Keratinocyte (primary cell): ENCODE data around the gene HCK. TPM values are rescaled to one million over a fixed set of nuclear protein-coding genes. Genes with fewer than 3 reads are reported as not detected.

Source experiments
- DNase-seq: peaks from one replicate; pipeline ENCODE4 v3.0.0-alpha.2; 2011; ENCODE audit warnings: low read depth, missing footprints, low spot score
- FAIRE-seq: peaks from 2 replicates; lab custom pipeline; 2011; peaks lifted over from hg19 to GRCh38; lab: Jason Lieb, UNC
- H2AFZ ChIP-seq: 2 replicates; pipeline ENCODE4 v1.6.0; 2012; ENCODE audit warnings: low read length, control low read depth, inconsistent platforms; ENCODE audit not compliant: control insufficient read depth
- H3K27ac ChIP-seq: 2 replicates; pipeline ENCODE4 v1.5.1; 2011; ENCODE audit warnings: low read length; ENCODE audit not compliant: control insufficient read depth, insufficient read depth
- H3K27me3 ChIP-seq: 3 replicates; pipeline ENCODE4 v1.6.0; 2011; ENCODE audit warnings: low read length; ENCODE audit not compliant: control insufficient read depth, insufficient read depth; ENCODE audit errors: extremely low read depth
- H3K36me3 ChIP-seq, 2 experiments: 2 replicates in 1 of 2; 3 replicates in 1 of 2; pipeline ENCODE4 v1.5.1; 2011; ENCODE audit warnings: low read length in 2 of 2, mild to moderate bottlenecking in 1 of 2; ENCODE audit not compliant: control insufficient read depth in 2 of 2, insufficient read depth in 2 of 2; ENCODE audit errors: extremely low read depth in 1 of 2
- H3K4me1 ChIP-seq: 3 replicates; pipeline ENCODE4 v1.5.1; 2011; ENCODE audit warnings: low read length; ENCODE audit not compliant: control insufficient read depth, insufficient read depth; ENCODE audit errors: extremely low read depth
- H3K4me2 ChIP-seq: 3 replicates; pipeline ENCODE4 v1.6.0; 2011; ENCODE audit warnings: low read depth, low read length; ENCODE audit not compliant: control insufficient read depth, insufficient read depth; ENCODE audit errors: extremely low read depth
- H3K4me3 ChIP-seq, 3 experiments: fragments of 200-600 bp in 1 of 3; sonication (generic) in 1 of 3; 2 replicates in 2 of 3; 3 replicates in 1 of 3; pipeline ENCODE4 v1.5.1; 2011 to 2016; ENCODE audit warnings: low read length in 3 of 3, mild to moderate bottlenecking in 3 of 3, control low read depth in 2 of 3, inconsistent platforms in 1 of 3, low read depth in 1 of 3, mixed read lengths in 1 of 3, mixed run types in 1 of 3, moderate library complexity in 1 of 3; ENCODE audit not compliant: control insufficient read depth in 2 of 3, insufficient read depth in 2 of 3; ENCODE audit errors: extremely low read depth in 1 of 3
- H3K79me2 ChIP-seq: 2 replicates; pipeline ENCODE4 v1.6.0; 2012; ENCODE audit warnings: low read length; ENCODE audit not compliant: control insufficient read depth, insufficient read depth
- H3K9ac ChIP-seq: 3 replicates; pipeline ENCODE4 v1.6.0; 2011; ENCODE audit warnings: low read length; ENCODE audit not compliant: control insufficient read depth, insufficient read depth; ENCODE audit errors: extremely low read depth
- H3K9me1 ChIP-seq: 3 replicates; pipeline ENCODE4 v1.6.0; 2011; ENCODE audit warnings: low read length; ENCODE audit not compliant: control insufficient read depth, insufficient read depth; ENCODE audit errors: extremely low read depth
- H3K9me3 ChIP-seq: 2 replicates; pipeline ENCODE4 v1.5.1; 2012; ENCODE audit warnings: low read depth, low read length; ENCODE audit not compliant: control insufficient read depth
- H4K20me1 ChIP-seq: 3 replicates; pipeline ENCODE4 v1.6.0; 2011; ENCODE audit warnings: low read length; ENCODE audit not compliant: control insufficient read depth, insufficient read depth; ENCODE audit errors: extremely low read depth
- EZH2 ChIP-seq: IDR thresholded peaks from one replicate; pipeline ENCODE4 v1.6.1; 2012; ENCODE audit warnings: inconsistent platforms, mild to moderate bottlenecking, low read length, moderate library complexity
- dilution Hi-C: fragments of 300-500 bp; cut with MboI; formaldehyde crosslinking; loops from one replicate; pipeline ENCODE4 v1.7.0; 2020; ENCODE audit warnings: low sequenced_read_pairs; ENCODE audit not compliant: extremely low pct_ligation_motif_present
- polyA plus RNA-seq, 5 experiments: library from polyadenylated mRNA; depleted of rRNA in 3 of 5; stranded (reverse) in 3 of 5; stranded (forward) in 1 of 5; unstranded in 1 of 5; fragments of >200 nt; gene quantifications; 1 replicate in 1 of 5; 2 replicates in 3 of 5; 3 replicates in 1 of 5; pipeline versions ENCODE4 v1.2.1 to v1.2.3, GENCODE V29; 2011 to 2012; ENCODE audit warnings: missing spikeins in 2 of 5, low read depth in 1 of 5, low replicate concordance in 1 of 5
- TF ChIP-seq, protein P1 (sequence below), 3 experiments: IDR thresholded peaks in 1 of 3; conservative IDR thresholded peaks in 1 of 3; optimal IDR thresholded peaks in 1 of 3; 2 replicates in 2 of 3; 3 replicates in 1 of 3; pipeline versions ENCODE3 to v1.5.1; 2011; ENCODE audit warnings: low read length in 3 of 3, mild to moderate bottlenecking in 3 of 3, moderate library complexity in 2 of 3, control low read depth in 1 of 3, inconsistent platforms in 1 of 3; ENCODE audit not compliant: insufficient read depth in 2 of 3; ENCODE audit errors: extremely low read depth in 1 of 3

The HCK gene
- polyA plus RNA-seq, 1 donor (not counting 4 experiments of a cell fraction or from before 2014, with no cell fraction given): not detected

DNA sequence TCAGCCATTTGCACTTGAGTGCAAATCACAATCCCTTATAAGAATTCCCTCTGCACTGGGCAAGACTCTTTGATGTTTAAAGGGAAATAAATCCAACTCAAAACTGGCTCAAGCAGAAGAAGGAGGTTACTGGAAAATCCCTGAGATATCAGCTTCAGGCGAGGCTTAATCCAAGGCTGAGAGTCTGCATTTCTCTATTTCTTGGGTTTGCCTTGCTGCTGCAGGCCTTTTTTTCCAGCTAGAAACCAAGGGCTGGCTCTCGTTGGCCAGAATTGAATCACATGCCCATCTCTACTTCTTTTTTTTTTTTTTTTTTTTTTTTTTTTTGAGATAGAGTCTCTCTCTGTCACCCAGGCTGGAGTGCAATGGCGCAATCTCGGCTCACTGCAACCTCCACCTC lies 11.7 kb downstream of the HCK start:
- H3K27ac ChIP-seq: no peak overlapping the region
- no peaks in the 10 kb centered on the region for H3K79me2 ChIP-seq
- H3K4me2 ChIP-seq: no peak overlapping the region
- H3K9me1 ChIP-seq: no peaks in the 10 kb centered on the region
- no peak overlapping the region for H3K4me3 ChIP-seq
- TF ChIP-seq, protein P1, sequence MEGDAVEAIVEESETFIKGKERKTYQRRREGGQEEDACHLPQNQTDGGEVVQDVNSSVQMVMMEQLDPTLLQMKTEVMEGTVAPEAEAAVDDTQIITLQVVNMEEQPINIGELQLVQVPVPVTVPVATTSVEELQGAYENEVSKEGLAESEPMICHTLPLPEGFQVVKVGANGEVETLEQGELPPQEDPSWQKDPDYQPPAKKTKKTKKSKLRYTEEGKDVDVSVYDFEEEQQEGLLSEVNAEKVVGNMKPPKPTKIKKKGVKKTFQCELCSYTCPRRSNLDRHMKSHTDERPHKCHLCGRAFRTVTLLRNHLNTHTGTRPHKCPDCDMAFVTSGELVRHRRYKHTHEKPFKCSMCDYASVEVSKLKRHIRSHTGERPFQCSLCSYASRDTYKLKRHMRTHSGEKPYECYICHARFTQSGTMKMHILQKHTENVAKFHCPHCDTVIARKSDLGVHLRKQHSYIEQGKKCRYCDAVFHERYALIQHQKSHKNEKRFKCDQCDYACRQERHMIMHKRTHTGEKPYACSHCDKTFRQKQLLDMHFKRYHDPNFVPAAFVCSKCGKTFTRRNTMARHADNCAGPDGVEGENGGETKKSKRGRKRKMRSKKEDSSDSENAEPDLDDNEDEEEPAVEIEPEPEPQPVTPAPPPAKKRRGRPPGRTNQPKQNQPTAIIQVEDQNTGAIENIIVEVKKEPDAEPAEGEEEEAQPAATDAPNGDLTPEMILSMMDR (optimal IDR thresholded peaks at IDR 0.05 in 1 of 3, IDR thresholded peaks at IDR 0.05 in 1 of 3, conservative IDR thresholded peaks at IDR 0.05 in 1 of 3; ENCODE audit: extremely low read depth in 1 of 3, insufficient read depth in 2 of 3, low read length in 3 of 3): no peak
- no peak for TF ChIP-seq EZH2
- FAIRE-seq: no peak
- dilution Hi-C loops: no loop called here
- no peaks in the 10 kb centered on the region for H4K20me1 ChIP-seq
- H3K27me3 ChIP-seq: peaks cover 8% of the 10 kb centered on the region
- H3K36me3 ChIP-seq: no peaks in the 10 kb centered on the region
- no peaks in the 10 kb centered on the region for H3K4me1 ChIP-seq
- H3K9me3 ChIP-seq: no peaks in the 10 kb centered on the region
- no peak overlapping the region for H2AFZ ChIP-seq
- no peak overlapping the region for H3K9ac ChIP-seq
- no peak for DNase-seq

GRCh38 chr20:32064667-32065066 lies 12.6 kb downstream of the HCK start:
- Histone ChIP-seq H3K9ac (no peak overlapping the region), H3K9me1 (no peaks in the 10 kb centered on the region), H3K79me2 (no peaks in the 10 kb centered on the region), H3K4me1 (no peaks in the 10 kb centered on the region), H2AFZ (no peak overlapping the region), H3K9me3 (no peaks in the 10 kb centered on the region), H3K4me3 (no peak overlapping the region), H3K36me3 (no peaks in the 10 kb centered on the region), H3K27ac (no peak overlapping the region), H3K4me2 (no peak overlapping the region), H4K20me1 (no peaks in the 10 kb centered on the region), H3K27me3 (peaks cover 6% of the 10 kb centered on the region)
- DNase-seq (no peak), FAIRE-seq (no peak)
- dilution Hi-C loops: no loop called here
- TF ChIP-seq EZH2: no peak
- TF ChIP-seq, protein P1 (optimal IDR thresholded peaks at IDR 0.05 in 1 of 3, IDR thresholded peaks at IDR 0.05 in 1 of 3, conservative IDR thresholded peaks at IDR 0.05 in 1 of 3; ENCODE audit: extremely low read depth in 1 of 3, insufficient read depth in 2 of 3, low read length in 3 of 3): no peak
